Renal pelvis (tissue), 12 donors: Measurements from ENCODE around the gene IKZF3. TPM values are rescaled to one million over a fixed set of nuclear protein-coding genes. Genes with fewer than 3 reads are reported as not detected.
A peak's percentile ranks its signal among the peaks of the same experiment; 100 is the strongest.
"Not testable (repeated sequence)": the region's sequence is repeated elsewhere in the genome, so short reads cannot be mapped to it uniquely, and the experiment has no call there.

Experiments used
- DNase-seq: peaks from one replicate; pipeline ENCODE4 v3.0.0-alpha.2; 2013
- long read RNA-seq, 16 experiments: transcript quantifications; one replicate each; lab custom pipeline, GENCODE V29; 2026
- polyA plus RNA-seq, 3 donors: library from polyadenylated mRNA; unstranded; fragments of 120-200 nt; gene quantifications; one replicate each; pipeline ENCODE4 v1.2.1, GENCODE V29; 2013; ENCODE audit not compliant: insufficient read length in 3 of 3

The IKZF3 gene
- under 1 TPM; 0.23 to 0.33 (median 0.30) TPM for polyA plus RNA-seq
- long read RNA-seq, donor 1: 0 reads
- long read RNA-seq, donor 2: 0 reads
- long read RNA-seq, donor 3: 0 reads
- long read RNA-seq, donor 4: 0 reads
- long read RNA-seq, donor 5: 0 reads
- long read RNA-seq, donor 6: 0 reads
- long read RNA-seq, donor 7: 0 reads
- long read RNA-seq, donor 8: 0 reads
- long read RNA-seq, donor 9: 0 reads
- long read RNA-seq, donor 10: 0 reads
- long read RNA-seq, donor 11: 0 reads
- long read RNA-seq, donor 12: 0 reads
- long read RNA-seq, donor 13: 0 reads
- long read RNA-seq, donor 14: 0 reads
- long read RNA-seq, donor 15: 0 reads
- long read RNA-seq, donor 16: 0 reads

- peak; percentile 65 for DNase-seq
Measured at GRCh38 chr17:39863918-39864746, at the start of gene IKZF3. TSS of gene IKZF3 (minus strand) at chr17:39864312. CDS start at chr17:39864126, 186 bp downstream.

DNA sequence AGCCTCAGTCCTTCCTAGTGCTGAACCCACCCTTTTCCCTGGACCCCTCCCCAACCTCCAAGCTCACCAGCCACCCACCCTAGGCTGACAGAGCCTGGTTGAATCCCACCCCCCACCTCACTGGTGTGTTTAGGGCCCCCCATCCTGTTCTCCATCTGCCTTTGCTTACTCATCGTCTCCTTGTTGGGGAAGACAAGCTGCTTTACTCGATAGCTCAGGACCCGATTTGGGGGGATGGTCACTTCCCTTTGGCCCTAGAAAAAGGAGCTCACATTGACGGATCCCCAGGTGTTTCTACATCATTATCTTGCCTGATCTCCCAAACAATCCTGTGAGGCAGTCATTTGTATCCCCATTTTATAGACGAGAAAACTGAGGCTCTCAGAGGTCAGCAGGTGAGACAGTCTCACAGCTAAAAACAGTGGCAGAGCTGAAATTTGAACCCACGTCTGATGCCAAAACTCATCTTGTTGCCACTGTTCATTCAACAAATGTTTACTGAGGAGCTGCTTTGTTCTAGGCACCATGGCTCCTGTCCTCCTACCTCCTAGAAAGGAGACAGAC is 44.8 kb upstream of the IKZF3 start:
- no peak for DNase-seq

GRCh38 chr17:39904990-39905288 is 40.8 kb upstream of the IKZF3 start:
- DNase-seq: no peak

GRCh38 chr17:39903158-39903884 is 39.2 kb upstream of the IKZF3 start:
- no peak for DNase-seq

GRCh38 chr17:39902027-39902426 is 37.9 kb upstream of the IKZF3 start:
- DNase-seq: not testable (repeated sequence)

DNA sequence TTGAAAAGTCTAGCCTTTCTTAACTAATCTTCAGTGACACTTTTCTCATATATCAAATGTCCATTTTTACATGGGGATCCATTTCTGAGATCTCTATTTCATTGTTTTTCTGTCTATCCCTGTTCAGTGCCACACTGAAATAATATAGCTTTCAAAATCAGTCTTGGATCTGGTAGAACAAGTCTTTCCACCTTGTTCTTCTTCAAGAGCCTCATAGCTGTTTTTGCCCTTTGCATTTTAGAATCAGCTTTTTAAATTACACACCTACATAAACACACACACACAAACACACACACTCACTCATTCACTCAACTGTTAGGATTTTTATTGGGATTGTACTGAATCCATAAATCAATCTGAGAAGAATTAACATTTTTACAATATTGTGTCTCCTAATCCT is 35.1 kb upstream of the IKZF3 start:
- DNase-seq: no peak

- DNase-seq: no peak
Measured at GRCh38 chr17:39898088-39898487, 34.0 kb upstream of the IKZF3 start.

GRCh38 chr17:39894681-39895376 is 30.7 kb upstream of the IKZF3 start:
- DNase-seq: no peak

GRCh38 chr17:39889200-39889599 is 25.1 kb upstream of the IKZF3 start:
- DNase-seq: no peak

DNA sequence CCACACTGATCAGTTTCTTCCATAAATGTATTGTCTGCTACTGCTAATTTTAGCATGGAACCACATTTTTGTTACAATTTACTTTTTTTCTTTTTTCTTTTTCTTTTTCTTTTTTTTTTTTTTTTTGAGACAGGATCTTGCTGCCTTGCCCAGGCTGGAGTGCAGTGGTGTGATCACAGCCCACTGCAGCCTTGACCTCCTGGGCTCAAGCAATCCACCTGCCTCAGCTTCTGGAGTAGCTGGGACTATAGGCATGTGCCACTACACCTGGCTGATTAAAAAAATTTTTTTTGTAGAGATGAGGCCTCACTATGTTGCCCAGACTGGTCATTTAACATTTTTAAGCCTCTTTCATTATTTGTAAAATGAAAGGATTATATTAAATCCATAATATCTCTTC is 23.0 kb upstream of the IKZF3 start:
- DNase-seq: no peak

DNA sequence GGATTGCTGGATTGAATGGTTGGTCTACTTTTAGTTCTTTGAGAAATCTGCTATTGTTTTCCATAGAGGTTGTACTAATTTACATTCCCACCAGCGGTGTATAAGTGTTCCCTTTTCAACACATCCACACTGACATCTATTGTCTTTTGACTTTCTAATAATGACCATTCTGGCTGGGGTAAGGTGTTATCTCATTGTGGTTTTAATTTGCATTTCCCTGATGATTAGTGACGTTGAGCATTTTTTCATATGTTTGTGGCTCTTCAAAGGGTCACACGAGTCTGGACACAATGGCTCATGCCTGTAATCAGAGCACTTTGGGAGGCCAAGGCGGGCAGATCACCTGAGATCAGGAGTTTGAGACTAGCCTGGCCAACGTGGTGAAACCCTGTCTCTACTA is 22.0 kb upstream of the IKZF3 start:
- DNase-seq: not testable (repeated sequence)

GRCh38 chr17:39872751-39873150 is 8.6 kb upstream of the IKZF3 start:
- no peak for DNase-seq

DNA sequence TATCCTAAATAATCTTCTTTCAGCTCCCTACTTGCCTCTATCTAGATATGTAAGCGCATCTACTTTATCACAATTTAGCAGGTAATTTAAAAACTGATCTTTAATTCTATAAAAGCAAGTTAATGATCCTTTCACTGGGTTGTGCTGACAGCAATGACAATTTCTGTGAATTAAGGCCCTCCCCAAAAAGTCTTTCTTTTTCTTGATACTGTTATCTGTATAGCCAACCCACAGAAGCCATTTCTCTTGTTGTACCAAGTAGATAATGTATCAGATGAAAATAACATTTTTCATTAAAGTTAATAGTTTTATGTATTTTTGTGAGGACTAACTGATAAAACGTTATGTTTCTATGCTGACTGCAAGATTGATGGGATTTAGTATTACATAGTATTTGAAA is 7.7 kb upstream of the IKZF3 start:
- DNase-seq: no peak

DNA sequence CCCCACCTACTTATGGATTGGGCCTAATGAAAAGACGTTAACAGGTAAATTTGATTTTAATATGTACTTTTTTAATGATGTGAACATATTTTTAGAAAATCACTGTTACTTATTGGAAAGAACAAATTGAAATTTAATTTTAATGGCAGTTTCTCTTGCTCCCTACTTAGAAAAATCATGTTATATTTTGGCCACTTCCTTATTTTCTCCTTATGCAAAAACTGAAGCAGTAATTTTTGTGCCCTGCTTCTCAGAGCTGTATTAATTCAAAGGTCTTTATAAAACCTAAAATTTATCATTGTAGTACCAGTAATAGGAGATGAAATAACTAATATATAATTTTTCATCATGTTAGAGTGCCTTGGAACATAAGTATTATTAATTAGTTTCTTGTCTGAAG is 6.7 kb upstream of the IKZF3 start:
- DNase-seq: no peak

DNA sequence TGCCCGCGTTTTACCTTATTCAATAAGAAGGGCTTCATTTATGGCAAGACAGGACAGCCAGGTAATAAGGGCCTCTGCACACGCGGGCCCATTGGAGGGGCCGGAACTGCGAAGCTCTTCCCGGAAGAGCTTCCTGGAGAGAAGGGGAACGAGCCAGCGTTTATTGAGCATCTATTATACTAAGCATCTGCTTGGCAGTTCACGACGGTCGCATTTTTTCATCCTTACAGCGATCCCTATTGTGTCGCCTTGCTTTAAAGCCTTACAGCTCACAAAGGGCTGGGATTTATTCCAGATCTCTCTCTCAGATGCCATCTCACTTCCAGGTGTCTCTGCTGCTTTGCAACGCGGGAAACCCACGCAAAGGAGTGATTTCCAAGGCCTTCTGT is 4.4 kb upstream of the IKZF3 start:
- DNase-seq: no peak

- DNase-seq: no peak
Measured at GRCh38 chr17:39867880-39868553, 3.9 kb upstream of the IKZF3 start, which contains the start of gene ZPBP2. TSS of gene ZPBP2 (plus strand) at chr17:39868202. CDS start at chr17:39868355, 153 bp downstream.

DNA sequence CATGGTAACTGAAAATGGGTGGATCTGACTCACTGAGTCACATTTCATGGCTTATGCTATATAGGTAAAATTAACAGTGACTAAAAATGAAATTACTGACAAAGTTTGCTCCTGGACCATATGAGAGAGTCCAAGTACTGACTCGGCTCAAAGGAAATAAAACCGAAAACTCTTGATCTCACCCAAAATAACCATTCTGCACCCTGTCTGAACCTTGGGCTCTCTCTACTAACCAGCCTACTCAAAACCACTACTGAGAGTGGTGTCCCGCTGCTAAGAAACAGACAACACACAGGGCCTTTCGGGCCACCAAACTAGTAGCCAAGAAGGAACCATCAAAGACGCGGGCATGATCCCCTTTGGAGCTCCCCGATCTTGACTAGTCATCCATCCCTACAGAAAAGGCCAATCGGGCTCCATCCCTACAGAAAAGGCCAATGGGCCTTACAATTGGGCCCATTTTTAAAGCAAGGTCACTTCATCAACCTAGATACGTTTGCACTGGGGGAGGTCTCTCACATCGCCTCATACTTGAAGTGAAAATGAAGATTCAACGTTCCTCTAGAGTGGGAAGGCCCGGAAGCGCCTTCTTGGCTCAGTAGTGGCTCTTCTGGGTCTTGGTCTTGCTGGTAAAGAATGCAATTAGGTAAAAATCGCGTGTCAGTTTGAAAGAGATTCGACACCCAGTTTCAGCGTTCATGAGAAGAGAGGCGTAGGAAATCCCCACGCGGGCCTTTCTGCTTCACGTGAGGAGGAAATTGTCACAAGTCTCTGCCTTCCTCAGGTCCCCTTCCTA is 3.2 kb upstream of the IKZF3 start:
- DNase-seq: no peak

- no peak for DNase-seq
Measured at GRCh38 chr17:39866013-39866730, 2.1 kb upstream of the IKZF3 start.

GRCh38 chr17:39863244-39863917 is 731 bp downstream of the IKZF3 start:
- no peak for DNase-seq
